Ovary (tissue), 9 donors: Measurements from ENCODE around the gene PNMA5. TPM values are rescaled to one million over a fixed set of nuclear protein-coding genes. Genes with fewer than 3 reads are reported as not detected.

Experiments used
- DNase-seq, 5 donors: peaks; one replicate each; pipeline ENCODE4 v3.0.0-alpha.2; 2019 to 2020
- H3K27ac ChIP-seq, 2 donors: fragments of 200-600 bp; one replicate each; pipeline versions ENCODE4 v1.5.1 to v1.8.0; 2019 to 2022
- H3K27me3 ChIP-seq: fragments of 200-600 bp; one replicate; pipeline ENCODE4 v1.8.0; 2022
- H3K36me3 ChIP-seq: fragments of 200-600 bp; sonication (generic); one replicate; pipeline ENCODE4 v1.5.1; 2019
- H3K4me1 ChIP-seq: one replicate; pipeline ENCODE4 v1.8.1; 2013; ENCODE audit warnings: mild to moderate bottlenecking, moderate library complexity; ENCODE audit not compliant: insufficient read depth
- H3K4me3 ChIP-seq: fragments of 200-600 bp; sonication (generic); one replicate; pipeline ENCODE4 v1.5.1; 2017
- H3K9me3 ChIP-seq, 2 donors: fragments of 200-600 bp in 1 of 2; sonication (generic) in 1 of 2; one replicate each; pipeline versions ENCODE4 v1.5.1 to v1.8.1; 2013 to 2019; ENCODE audit warnings: mild to moderate bottlenecking in 1 of 2, moderate library complexity in 1 of 2
- EP300 ChIP-seq: sonication (generic); formaldehyde crosslinking; IDR thresholded peaks from one replicate; pipeline ENCODE4 v1.6.1; 2017; ENCODE audit warnings: antibody characterized with exemption
- POLR2A ChIP-seq: fragments of 450-650 bp; IDR thresholded peaks from one replicate; pipeline ENCODE4 v1.6.1; 2017; ENCODE audit warnings: antibody characterized with exemption, mild to moderate bottlenecking, moderate library complexity
- WGBS, 3 donors: extraction: QIAGEN DNeasy Blood & Tissue Kit in 1 of 3; methylation state at CpG; one replicate each; pipeline versions ENCODE4 v1.1.5 to v1.1.7; 2013 to 2017; 5-methylcytosine and 5-hydroxymethylcytosine counted together
- intact Hi-C, 4 donors: fragments of 100-400 bp; cut with DNase I; formaldehyde crosslinking; loops; one replicate each; pipeline versions ENCODE4 v1.11.0 to v1.15.1; 2022 to 2023
- polyA plus RNA-seq, 2 donors: library from polyadenylated mRNA; stranded (reverse); fragments of 200-250 nt in 1 of 2; fragments of 350-450 nt in 1 of 2; fragmentation: Illumina TruSeq in 1 of 2; extraction: RNeasy Lipid Tissue Mini Kit (QIAGEN cat#74804) in 1 of 2; gene quantifications; one replicate each; pipeline ENCODE4 v1.2.3, GENCODE V29; 2013 to 2014
- total RNA-seq, 7 donors: library from RNA; depleted of rRNA in 2 of 7; stranded (reverse); fragments of >200 nt in 2 of 7; fragmentation: NEBNext Ultra II Directional in 3 of 7; extraction: Animal tissue kit (Norgen Biotek cat#: 25700) in 3 of 7; gene quantifications; one replicate each; pipeline versions ENCODE4 v1.1.0 to v1.2.4, GENCODE V29; 2016 to 2023
- TF ChIP-seq, protein P1 (sequence below), 3 donors: fragments of 450-650 bp in 2 of 3; fragments of 200-600 bp in 1 of 3; IDR thresholded peaks; one replicate each; pipeline versions ENCODE4 v1.5.1 to v1.8.0; 2016 to 2022; ENCODE audit warnings: antibody characterized with exemption in 3 of 3, mild to moderate bottlenecking in 1 of 3
- donor health status: DM: no; HTN: no; CAD: no; lungs with moderate emphysema.
- donor health status: DM: no; HTN: no; CAD: no.
- donor health status: Bipolar disorder and iron deficiency.
- donor health status: DM: yes; HTN: yes; CAD: no.
- donor health status: DM: no; HTN: no; CAD: no.
- donor health status: DM: yes; HTN: yes; CAD: no.

Gene PNMA5
- total and polyA plus RNA-seq, 9 donors: 0.02 TPM; not detected in 8

DNA sequence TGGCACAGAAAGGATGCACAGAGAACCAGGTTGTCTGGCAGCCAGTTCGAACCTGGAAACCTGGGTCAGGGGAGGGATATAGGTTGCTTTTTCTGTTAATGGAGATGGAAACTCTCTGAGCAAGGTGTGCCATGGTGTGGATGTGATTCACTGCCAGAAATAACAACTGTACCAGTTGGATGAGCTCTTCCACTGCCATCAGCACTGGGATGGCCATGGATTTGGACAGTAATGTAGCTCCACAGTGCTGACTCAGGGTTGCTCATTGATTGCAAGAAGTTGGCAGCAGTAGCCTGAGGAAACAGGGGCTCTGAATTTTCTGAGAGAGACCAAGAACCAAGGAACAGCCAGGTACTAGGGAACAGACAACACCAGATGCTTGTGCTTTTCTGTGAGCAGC, 33.8 kb downstream of the PNMA5 start:
- no peaks in the 10 kb centered on the region for H3K9me3 ChIP-seq
- no peaks in the 10 kb centered on the region for H3K27me3 ChIP-seq
- no peak overlapping the region for H3K4me3 ChIP-seq
- TF ChIP-seq, protein P1, sequence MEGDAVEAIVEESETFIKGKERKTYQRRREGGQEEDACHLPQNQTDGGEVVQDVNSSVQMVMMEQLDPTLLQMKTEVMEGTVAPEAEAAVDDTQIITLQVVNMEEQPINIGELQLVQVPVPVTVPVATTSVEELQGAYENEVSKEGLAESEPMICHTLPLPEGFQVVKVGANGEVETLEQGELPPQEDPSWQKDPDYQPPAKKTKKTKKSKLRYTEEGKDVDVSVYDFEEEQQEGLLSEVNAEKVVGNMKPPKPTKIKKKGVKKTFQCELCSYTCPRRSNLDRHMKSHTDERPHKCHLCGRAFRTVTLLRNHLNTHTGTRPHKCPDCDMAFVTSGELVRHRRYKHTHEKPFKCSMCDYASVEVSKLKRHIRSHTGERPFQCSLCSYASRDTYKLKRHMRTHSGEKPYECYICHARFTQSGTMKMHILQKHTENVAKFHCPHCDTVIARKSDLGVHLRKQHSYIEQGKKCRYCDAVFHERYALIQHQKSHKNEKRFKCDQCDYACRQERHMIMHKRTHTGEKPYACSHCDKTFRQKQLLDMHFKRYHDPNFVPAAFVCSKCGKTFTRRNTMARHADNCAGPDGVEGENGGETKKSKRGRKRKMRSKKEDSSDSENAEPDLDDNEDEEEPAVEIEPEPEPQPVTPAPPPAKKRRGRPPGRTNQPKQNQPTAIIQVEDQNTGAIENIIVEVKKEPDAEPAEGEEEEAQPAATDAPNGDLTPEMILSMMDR (IDR thresholded peaks at IDR 0.05): no peak
- no peak for TF ChIP-seq EP300
- TF ChIP-seq POLR2A: no peak
- intact Hi-C loops: loop anchor here in 1 of 4 donors (10.0 kb wide), 1 partner anchor 985 kb away; the partner anchor contains the start of gene RENBP
- H3K36me3 ChIP-seq: no peaks in the 10 kb centered on the region
- H3K4me1 ChIP-seq: no peaks in the 10 kb centered on the region
- no peak for DNase-seq
- H3K27ac ChIP-seq: no peak overlapping the region
- 44 to 87% (median 60%) methylated on average over 1 of the region's 1 CpG for WGBS, 3 donors

DNA sequence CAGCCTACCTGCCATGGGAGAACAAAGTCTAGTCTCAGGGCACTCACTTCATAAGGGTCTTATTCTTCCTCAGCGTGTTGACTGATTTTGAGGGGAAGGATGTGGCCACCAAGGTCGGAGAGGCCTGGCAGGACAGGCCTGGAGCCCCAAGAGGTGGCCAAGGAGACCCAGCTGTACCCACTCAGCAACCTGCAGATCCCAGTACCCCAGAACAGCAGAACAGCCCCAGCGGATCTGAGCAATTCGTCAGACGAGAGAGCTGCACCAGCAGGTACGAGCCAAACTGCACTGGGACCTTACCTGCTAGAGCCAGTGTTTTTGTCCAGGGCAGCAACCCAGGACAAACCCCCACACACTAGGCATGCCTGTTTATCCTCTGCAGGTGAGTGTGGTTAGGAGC, 34.3 kb downstream of the PNMA5 start:
- DNase-seq: no peak
- H3K36me3 ChIP-seq: no peaks in the 10 kb centered on the region
- WGBS, 3 donors: 62 to 70% (median 67%) methylated on average over 6 of the region's 6 CpGs

GRCh38 chrX:152958524-152959465, 35.1 kb downstream of the PNMA5 start:
- intact Hi-C loops: no loop called here
- DNase-seq: peak; percentile 83 to 95 (median 92)
- Histone ChIP-seq H3K27ac (peak overlapping the region in 1 of 2 donors; percentile 61), H3K4me1 (no peaks in the 10 kb centered on the region), H3K36me3 (no peaks in the 10 kb centered on the region), H3K4me3 (peak overlapping the region; percentile 18), H3K27me3 (no peaks in the 10 kb centered on the region), H3K9me3 (no peaks in the 10 kb centered on the region)
- WGBS, 3 donors: 23 to 38% (median 32%) methylated on average over 53 of the region's 53 CpGs
- TF ChIP-seq, protein P1 (IDR thresholded peaks at IDR 0.05): peak; percentile 87 to 90 (median 88)
- no peak for TF ChIP-seq EP300

More for the DNA sequence above, 34.3 kb downstream of the PNMA5 start:
- Histone ChIP-seq H3K4me1 (no peaks in the 10 kb centered on the region), H3K4me3 (no peak overlapping the region), H3K27me3 (no peaks in the 10 kb centered on the region), H3K9me3 (no peaks in the 10 kb centered on the region), H3K27ac (no peak overlapping the region)
- TF ChIP-seq, protein P1 (IDR thresholded peaks at IDR 0.05): no peak
- no peak for TF ChIP-seq EP300
- intact Hi-C loops: loop anchor here in 1 of 4 donors (10.0 kb wide), 1 partner anchor 985 kb away; the partner anchor contains the start of gene RENBP

DNA sequence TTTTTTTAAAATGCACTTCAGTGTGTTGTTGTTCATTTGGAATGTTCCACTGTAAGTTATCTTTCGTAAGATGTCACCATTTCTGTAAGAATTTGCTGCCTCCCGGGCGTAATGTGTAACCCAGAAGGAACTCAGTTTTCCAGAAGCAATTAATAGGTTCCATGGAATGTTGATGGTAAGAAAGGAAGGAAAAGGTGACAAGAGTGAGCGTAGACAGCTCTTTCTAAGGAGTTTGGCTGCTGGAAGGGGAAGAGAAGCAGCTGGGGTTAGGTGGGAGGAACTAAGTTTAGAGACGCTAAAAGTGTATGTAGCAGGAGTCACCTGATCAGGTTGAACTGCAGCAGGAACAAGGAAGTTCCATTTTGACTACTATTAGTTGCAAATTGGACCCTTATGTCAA, 35.9 kb downstream of the PNMA5 start:
- Histone ChIP-seq H3K9me3 (no peaks in the 10 kb centered on the region), H3K4me1 (no peaks in the 10 kb centered on the region), H3K36me3 (no peaks in the 10 kb centered on the region), H3K4me3 (no peak overlapping the region), H3K27ac (peak overlapping the region in 1 of 2 donors; percentile 61), H3K27me3 (no peaks in the 10 kb centered on the region)
- DNase-seq: no peak
- WGBS, 3 donors: 58 to 76% (median 59%) methylated on average over 5 of the region's 5 CpGs
- TF ChIP-seq, protein P1 (IDR thresholded peaks at IDR 0.05): no peak
- no peak for TF ChIP-seq EP300
- TF ChIP-seq POLR2A: no peak
- intact Hi-C loops: no loop called here
